ENCODE measurements around the gene TRPV5. TPM values are rescaled to one million over a fixed set of nuclear protein-coding genes. Genes with fewer than 3 reads are reported as not detected.

TRPV5 gene
- total RNA-seq, 2 experiments from 2014 or later: 0.06 TPM; not detected in 1

GRCh38 chr7:142934056-142934455 lies 510 bp upstream of the TRPV5 start:
- TF ChIP-seq, protein P1, sequence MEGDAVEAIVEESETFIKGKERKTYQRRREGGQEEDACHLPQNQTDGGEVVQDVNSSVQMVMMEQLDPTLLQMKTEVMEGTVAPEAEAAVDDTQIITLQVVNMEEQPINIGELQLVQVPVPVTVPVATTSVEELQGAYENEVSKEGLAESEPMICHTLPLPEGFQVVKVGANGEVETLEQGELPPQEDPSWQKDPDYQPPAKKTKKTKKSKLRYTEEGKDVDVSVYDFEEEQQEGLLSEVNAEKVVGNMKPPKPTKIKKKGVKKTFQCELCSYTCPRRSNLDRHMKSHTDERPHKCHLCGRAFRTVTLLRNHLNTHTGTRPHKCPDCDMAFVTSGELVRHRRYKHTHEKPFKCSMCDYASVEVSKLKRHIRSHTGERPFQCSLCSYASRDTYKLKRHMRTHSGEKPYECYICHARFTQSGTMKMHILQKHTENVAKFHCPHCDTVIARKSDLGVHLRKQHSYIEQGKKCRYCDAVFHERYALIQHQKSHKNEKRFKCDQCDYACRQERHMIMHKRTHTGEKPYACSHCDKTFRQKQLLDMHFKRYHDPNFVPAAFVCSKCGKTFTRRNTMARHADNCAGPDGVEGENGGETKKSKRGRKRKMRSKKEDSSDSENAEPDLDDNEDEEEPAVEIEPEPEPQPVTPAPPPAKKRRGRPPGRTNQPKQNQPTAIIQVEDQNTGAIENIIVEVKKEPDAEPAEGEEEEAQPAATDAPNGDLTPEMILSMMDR (conservative IDR thresholded peaks at IDR 0.05; ENCODE audit: low read length): no peak
- no peak for TF ChIP-seq EZH2phosphoT487 (IDR thresholded peaks at IDR 0.05; ENCODE audit: borderline replicate concordance, low read depth, low read length)
- no peaks in the 10 kb centered on the region for H4K20me1 ChIP-seq (ENCODE audit: insufficient read depth, low read length)
- no peak overlapping the region for H3K27ac ChIP-seq (ENCODE audit: low read depth, low read length, poor library complexity, severe bottlenecking)
- DNase-seq (ENCODE audit: low spot score): no peak
- H3K4me1 ChIP-seq (ENCODE audit: insufficient read depth, low read length, poor library complexity, severe bottlenecking): no peaks in the 10 kb centered on the region
- H3K4me2 ChIP-seq (ENCODE audit: low read length): no peak overlapping the region
- no peaks in the 10 kb centered on the region for H3K79me2 ChIP-seq (ENCODE audit: insufficient read depth, low read depth, low read length)
- H2AFZ ChIP-seq (ENCODE audit: low read length): no peak overlapping the region
- no peak overlapping the region for H3K4me3 ChIP-seq (ENCODE audit: low read depth, low read length, poor library complexity, severe bottlenecking)
- no peaks in the 10 kb centered on the region for H3K9me3 ChIP-seq (ENCODE audit: low read length)
- BruUV-seq (replicated peaks): no TSS peak
- H3K36me3 ChIP-seq (ENCODE audit: insufficient read depth, low read length): no peaks in the 10 kb centered on the region
- no peaks in the 10 kb centered on the region for H3K9me2 ChIP-seq (ENCODE audit: insufficient read depth, low read length)
- CTCF ChIA-PET (ENCODE audit: unreplicated experiment): no interaction called here
- intact Hi-C loops (cut with micrococcal nuclease; ENCODE audit: unreplicated experiment): no loop called here
- POLR2A ChIA-PET: interaction anchor here (0.6 kb wide), 1 partner anchor 12 kb away, joined by 3 read pairs; no protein-coding TSS in a partner anchor

DNA sequence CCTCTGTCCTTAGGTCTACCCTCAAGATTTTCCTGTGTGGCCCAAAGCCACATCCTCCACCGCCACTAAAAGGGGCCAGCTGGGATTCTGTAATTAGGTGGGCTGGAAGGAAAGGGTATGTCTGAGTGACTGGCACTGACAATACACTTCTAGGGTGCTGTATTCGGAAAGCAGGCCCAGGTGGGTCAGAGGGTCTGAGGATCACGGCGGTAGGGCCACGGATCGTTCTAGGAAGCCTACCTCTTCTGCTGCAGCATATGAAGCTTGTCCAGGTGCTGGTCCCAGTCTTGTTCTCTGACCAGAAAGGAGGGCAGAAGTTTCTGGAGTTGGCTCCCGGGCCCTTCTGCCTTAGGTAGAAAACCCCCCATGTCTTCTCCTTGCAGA lies 462 bp downstream of the TRPV5 start:
- no peak for DNase-seq (ENCODE audit: low spot score)
- Histone ChIP-seq H3K4me2 (ENCODE audit: low read length) (no peak overlapping the region), H3K36me3 (ENCODE audit: insufficient read depth, low read length) (no peaks in the 10 kb centered on the region), H4K20me1 (ENCODE audit: insufficient read depth, low read length) (no peaks in the 10 kb centered on the region), H3K4me1 (ENCODE audit: insufficient read depth, low read length, poor library complexity, severe bottlenecking) (no peaks in the 10 kb centered on the region), H3K4me3 (ENCODE audit: low read depth, low read length, poor library complexity, severe bottlenecking) (no peak overlapping the region), H3K9me3 (ENCODE audit: low read length) (no peaks in the 10 kb centered on the region), H3K27ac (ENCODE audit: low read depth, low read length, poor library complexity, severe bottlenecking) (no peak overlapping the region), H3K79me2 (ENCODE audit: insufficient read depth, low read depth, low read length) (no peaks in the 10 kb centered on the region), H3K9me2 (ENCODE audit: insufficient read depth, low read length) (no peaks in the 10 kb centered on the region), H2AFZ (ENCODE audit: low read length) (no peak overlapping the region)
- intact Hi-C loops (cut with micrococcal nuclease; ENCODE audit: unreplicated experiment): no loop called here
- POLR2A ChIA-PET: no interaction called here
- TF ChIP-seq EZH2phosphoT487 (IDR thresholded peaks at IDR 0.05; ENCODE audit: borderline replicate concordance, low read depth, low read length): no peak
- TF ChIP-seq, protein P1 (conservative IDR thresholded peaks at IDR 0.05; ENCODE audit: low read length): no peak
- BruUV-seq (replicated peaks): no TSS peak
- CTCF ChIA-PET (ENCODE audit: unreplicated experiment): no interaction called here

- CTCF ChIA-PET (ENCODE audit: unreplicated experiment): no interaction called here
These were observed 1.0 kb downstream of the TRPV5 start for GRCh38 chr7:142932386-142933091.

More at GRCh38 chr7:142932386-142933091, 1.0 kb downstream of the TRPV5 start:
- no peaks in the 10 kb centered on the region for H3K9me3 ChIP-seq (ENCODE audit: low read length)
- H3K4me3 ChIP-seq (ENCODE audit: low read depth, low read length, poor library complexity, severe bottlenecking): no peak overlapping the region
- TF ChIP-seq, protein P1 (conservative IDR thresholded peaks at IDR 0.05; ENCODE audit: low read length): no peak
- no peak for TF ChIP-seq EZH2phosphoT487 (IDR thresholded peaks at IDR 0.05; ENCODE audit: borderline replicate concordance, low read depth, low read length)
- peaks cover 3% of the 10 kb centered on the region for H3K4me1 ChIP-seq (ENCODE audit: insufficient read depth, low read length, poor library complexity, severe bottlenecking)
- no peak overlapping the region for H3K27ac ChIP-seq (ENCODE audit: low read depth, low read length, poor library complexity, severe bottlenecking)
- no peaks in the 10 kb centered on the region for H3K36me3 ChIP-seq (ENCODE audit: insufficient read depth, low read length)
- POLR2A ChIA-PET: no interaction called here
- no peak for DNase-seq (ENCODE audit: low spot score)
- H4K20me1 ChIP-seq (ENCODE audit: insufficient read depth, low read length): no peaks in the 10 kb centered on the region
- 0 out of 2 replicates have a peak, but pooled peaks cover 4% of the 10 kb centered on the region for H3K9me2 ChIP-seq (ENCODE audit: insufficient read depth, low read length)
- H3K4me2 ChIP-seq (ENCODE audit: low read length): no peak overlapping the region
- no peak overlapping the region for H2AFZ ChIP-seq (ENCODE audit: low read length)
- no peaks in the 10 kb centered on the region for H3K79me2 ChIP-seq (ENCODE audit: insufficient read depth, low read depth, low read length)
- intact Hi-C loops (cut with micrococcal nuclease; ENCODE audit: unreplicated experiment): no loop called here
- BruUV-seq (replicated peaks): no TSS peak

Measured in OCI-LY7 (cell line).